ENCODE data around the gene FAM8A1. TPM values are rescaled to one million over a fixed set of nuclear protein-coding genes. Genes with fewer than 3 reads are reported as not detected.

The FAM8A1 gene
- total and polyA plus RNA-seq, 9 of the 15 experiments (the other 6 are each of a cell fraction or from before 2014, with no cell fraction given): 4.9 to 23.6 (median 14.2) TPM

- H4K20me1 ChIP-seq (replicated peaks; ENCODE audit: control insufficient read depth, insufficient read depth, low read length): 0 out of 2 replicates have a peak, but pooled peaks cover 9% of the 10 kb centered on the region
- no peak overlapping the region for H3K27ac ChIP-seq (ENCODE audit: extremely low read depth, low read depth, low read length)
- H3K27me3 ChIP-seq (ENCODE audit: control insufficient read depth in 2 of 2, insufficient read depth in 2 of 2, low read length in 2 of 2): no peaks in the 10 kb centered on the region
- no peak for DNase-seq (ENCODE audit: extremely low read depth in 1 of 4, low spot score in 3 of 4)
- no peaks in the 10 kb centered on the region; a peak in 1 of 5 replicates for H3K4me1 ChIP-seq (replicated peaks in 1 of 2; ENCODE audit: control insufficient read depth in 2 of 2, insufficient read depth in 2 of 2, low read length in 2 of 2)
- H3K4me3 ChIP-seq: no peak overlapping the region
- WGBS (ENCODE audit: insufficient coverage, low coverage, missing lambda C conversion rate): 86% methylated on average over 2 of the region's 2 CpGs
- ATAC-seq: peak; percentile 17; the same call in 2 of the 3 replicates
- POLR2A ChIA-PET: interaction anchor here (0.6 to 2.6 kb wide), 3 partner anchors 11 to 310 kb away, joined by 3 to 8 read pairs (median 4); no protein-coding TSS in a partner anchor
- CTCF ChIA-PET (ENCODE audit: low intra/inter-chr PET ratio): no interaction called here
- no peak overlapping the region for H3K4me2 ChIP-seq (ENCODE audit: insufficient read depth, low read length)
- H2AFZ ChIP-seq (ENCODE audit: low read depth, low read length): no peak overlapping the region
- no peak overlapping the region for H3K9ac ChIP-seq (ENCODE audit: insufficient read depth in 1 of 2, low read depth in 2 of 2, low read length in 2 of 2)
- no peak for FAIRE-seq
- in situ Hi-C loops (cut with MboI): no loop called here
- no peaks in the 10 kb centered on the region for H3K9me1 ChIP-seq (ENCODE audit: control insufficient read depth, insufficient read depth, low read length)
- peaks cover 87% of the 10 kb centered on the region for H3K79me2 ChIP-seq (ENCODE audit: control insufficient read depth, insufficient read depth, low read length)
- TSS peak; percentile 15 for BruUV-seq (replicated peaks)
- no peaks in the 10 kb centered on the region for H3K9me3 ChIP-seq (replicated peaks; ENCODE audit: control insufficient read depth, insufficient read depth, low read depth, low read length)
- peaks cover 92% of the 10 kb centered on the region for H3K36me3 ChIP-seq (ENCODE audit: control insufficient read depth, insufficient read depth, low read length)
- intact Hi-C loops (cut with micrococcal nuclease): no loop called here
- no peak for TF ChIP-seq CEBPB (tag; IDR thresholded peaks at IDR 0.05)
- no peak for TF ChIP-seq BDP1 (IDR thresholded peaks at IDR 0.05; ENCODE audit: insufficient read depth, insufficient read length)
- no peak for TF ChIP-seq GABPA (tag; conservative IDR thresholded peaks at IDR 0.05; ENCODE audit: low read depth)
- TF ChIP-seq POLR2AphosphoS5 (IDR thresholded peaks at IDR 0.05; ENCODE audit: control insufficient read depth, insufficient read depth, low read depth, low read length): peak; percentile 36; the same call in 1 of the 2 replicates
- no peak for TF ChIP-seq ZNF584 (CRISPR knock-in tag; IDR thresholded peaks at IDR 0.05; ENCODE audit: low read depth)
- no peak for TF ChIP-seq MEIS2 (IDR thresholded peaks at IDR 0.05; ENCODE audit: partially characterized antibody)
- TF ChIP-seq, protein P1, sequence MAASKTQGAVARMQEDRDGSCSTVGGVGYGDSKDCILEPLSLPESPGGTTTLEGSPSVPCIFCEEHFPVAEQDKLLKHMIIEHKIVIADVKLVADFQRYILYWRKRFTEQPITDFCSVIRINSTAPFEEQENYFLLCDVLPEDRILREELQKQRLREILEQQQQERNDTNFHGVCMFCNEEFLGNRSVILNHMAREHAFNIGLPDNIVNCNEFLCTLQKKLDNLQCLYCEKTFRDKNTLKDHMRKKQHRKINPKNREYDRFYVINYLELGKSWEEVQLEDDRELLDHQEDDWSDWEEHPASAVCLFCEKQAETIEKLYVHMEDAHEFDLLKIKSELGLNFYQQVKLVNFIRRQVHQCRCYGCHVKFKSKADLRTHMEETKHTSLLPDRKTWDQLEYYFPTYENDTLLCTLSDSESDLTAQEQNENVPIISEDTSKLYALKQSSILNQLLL (CRISPR knock-in tag; IDR thresholded peaks at IDR 0.05; ENCODE audit: borderline replicate concordance): no peak
- TF ChIP-seq EHMT2 (IDR thresholded peaks at IDR 0.05): no peak
- no peak for TF ChIP-seq MTA3 (IDR thresholded peaks at IDR 0.05; ENCODE audit: borderline replicate concordance)
- TF ChIP-seq ZNF780A (CRISPR knock-in tag; IDR thresholded peaks at IDR 0.05): no peak
- TF ChIP-seq EWSR1 (IDR thresholded peaks at IDR 0.05; ENCODE audit: borderline replicate concordance, low read depth, partially characterized antibody): peak; percentile 1
- TF ChIP-seq, protein P2, sequence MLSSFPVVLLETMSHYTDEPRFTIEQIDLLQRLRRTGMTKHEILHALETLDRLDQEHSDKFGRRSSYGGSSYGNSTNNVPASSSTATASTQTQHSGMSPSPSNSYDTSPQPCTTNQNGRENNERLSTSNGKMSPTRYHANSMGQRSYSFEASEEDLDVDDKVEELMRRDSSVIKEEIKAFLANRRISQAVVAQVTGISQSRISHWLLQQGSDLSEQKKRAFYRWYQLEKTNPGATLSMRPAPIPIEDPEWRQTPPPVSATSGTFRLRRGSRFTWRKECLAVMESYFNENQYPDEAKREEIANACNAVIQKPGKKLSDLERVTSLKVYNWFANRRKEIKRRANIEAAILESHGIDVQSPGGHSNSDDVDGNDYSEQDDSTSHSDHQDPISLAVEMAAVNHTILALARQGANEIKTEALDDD (IDR thresholded peaks at IDR 0.05): peak; percentile 22; the same call in 1 of the 2 replicates
- no peak for TF ChIP-seq SMAD1 (IDR thresholded peaks at IDR 0.05; ENCODE audit: low read depth, low read length, partially characterized antibody)
- TF ChIP-seq POLR2A (conservative IDR thresholded peaks at IDR 0.05): peak; percentile 27; the same call in 1 of the 2 replicates
- TF ChIP-seq ID3 (CRISPR knock-in tag; IDR thresholded peaks at IDR 0.05): no peak
- no peak for TF ChIP-seq ID3 (tag; IDR thresholded peaks at IDR 0.05)
- no peak for TF ChIP-seq MYBL2 (IDR thresholded peaks at IDR 0.05; ENCODE audit: low read depth)
- no peak for TF ChIP-seq MYBL2 (CRISPR knock-in tag; IDR thresholded peaks at IDR 0.05; ENCODE audit: borderline replicate concordance)
- TF ChIP-seq SMAD2 (IDR thresholded peaks at IDR 0.05; ENCODE audit: low read depth, low read length): no peak
- TF ChIP-seq FOS (IDR thresholded peaks at IDR 0.05; ENCODE audit: extremely low read depth, insufficient read length): no peak
- no peak for TF ChIP-seq SNIP1 (IDR thresholded peaks at IDR 0.05; ENCODE audit: low read depth)
- TF ChIP-seq RBM22 (IDR thresholded peaks at IDR 0.05; ENCODE audit: low read depth, low read length, poor library complexity, severe bottlenecking): peak; percentile 18
Measured at GRCh38 chr6:17633465-17634188, 33.5 kb downstream of the FAM8A1 start.

Measured in K562 (cell line).